ENCODE measurements around the gene FBXW8.

- TF ChIP-seq CTCF (conservative IDR thresholded peaks at IDR 0.05) (no peak), EZH2 (IDR thresholded peaks at IDR 0.05; ENCODE audit: low read depth) (no peak)
These were observed 138.5 kb downstream of the FBXW8 start for GRCh38 chr12:117049295-117049694.

Data from PC-9 (cell line).